Peyer's patch (tissue), 4 donors: Measurements from ENCODE around the gene PTH1R.

Experiments used
- CTCF ChIP-seq, 6 experiments: fragments of 450-650 bp in 4 of 6; fragments of 200-600 bp in 2 of 6; sonication (generic) in 1 of 6; IDR thresholded peaks; one replicate each; pipeline ENCODE4 v1.5.1; 2017 to 2019; ENCODE audit warnings: antibody characterized with exemption in 6 of 6, mild to moderate bottlenecking in 3 of 6, moderate library complexity in 1 of 6
- POLR2A ChIP-seq, 2 donors: fragments of 450-650 bp; IDR thresholded peaks; one replicate each; pipeline ENCODE4 v1.5.1; 2017; ENCODE audit warnings: antibody characterized with exemption in 2 of 2, mild to moderate bottlenecking in 2 of 2, moderate library complexity in 2 of 2

- no peak for TF ChIP-seq CTCF (IDR thresholded peaks at IDR 0.05)
- TF ChIP-seq POLR2A (IDR thresholded peaks at IDR 0.05): no peak
Observed at GRCh38 chr3:46877406-46878125, at the start of gene PTH1R.
